Stimulated activated CD4-positive, alpha-beta T cell treated with anti-CD3 and anti-CD28 coated beads, Interleukin-4, amount 100 ng/mL, for 48 hours (primary cell): Measurements from ENCODE around the gene CRYGC.
"Not testable (repeated sequence)": the region's sequence is repeated elsewhere in the genome, so short reads cannot be mapped to it uniquely, and the experiment has no call there.

Experiments
- DNase-seq, 2 donors: peaks; one replicate each; pipeline ENCODE4 v3.0.0-alpha.2; 2020; ENCODE audit warnings: low read depth in 2 of 2

The CRYGC gene

GRCh38 chr2:208129744-208130711, at the start of gene CRYGC:
Gene CRYGC (minus strand): TSS chr2:208129828. CDS start chr2:208129792, 36 bp downstream.
- DNase-seq = no peak

GRCh38 chr2:208179028-208179609, 49.5 kb upstream of the CRYGC start:
- no peak for DNase-seq

GRCh38 chr2:208175840-208176153, 46.2 kb upstream of the CRYGC start:
- DNase-seq = no peak

- DNase-seq = peak; percentile 32 to 44
These were observed 45.6 kb upstream of the CRYGC start for GRCh38 chr2:208175069-208175839.

- no peak for DNase-seq
These were observed 44.5 kb upstream of the CRYGC start for GRCh38 chr2:208174144-208174543.

- no peak for DNase-seq
These were observed 42.5 kb upstream of the CRYGC start for GRCh38 chr2:208172125-208172524.

GRCh38 chr2:208164951-208165755, 35.5 kb upstream of the CRYGC start:
- DNase-seq = no peak

GRCh38 chr2:208163489-208163888, 33.9 kb upstream of the CRYGC start, which contains the start of gene CRYGA:
Gene CRYGA (minus strand): TSS chr2:208163589. CDS start chr2:208163556, 33 bp downstream.
- DNase-seq = no peak

GRCh38 chr2:208156439-208156838, 26.8 kb upstream of the CRYGC start:
- DNase-seq = no peak

GRCh38 chr2:208153156-208153555, 23.5 kb upstream of the CRYGC start:
- no peak for DNase-seq

- no peak for DNase-seq
These were observed 21.3 kb upstream of the CRYGC start for GRCh38 chr2:208150956-208151355.

- no peak for DNase-seq
These were observed 20.5 kb upstream of the CRYGC start for GRCh38 chr2:208150094-208150493.

- no peak for DNase-seq
These were observed 19.2 kb upstream of the CRYGC start for GRCh38 chr2:208148803-208149202.

GRCh38 chr2:208147759-208148158, 18.1 kb upstream of the CRYGC start:
- no peak for DNase-seq

GRCh38 chr2:208147008-208147407, 17.4 kb upstream of the CRYGC start:
- DNase-seq = no peak

GRCh38 chr2:208146006-208146405, 16.4 kb upstream of the CRYGC start, which contains the start of gene CRYGB:
Gene CRYGB (minus strand): TSS chr2:208146158. CDS start chr2:208146120, 38 bp downstream.
- DNase-seq = no peak

- DNase-seq = no peak
These were observed 13.5 kb upstream of the CRYGC start for GRCh38 chr2:208142925-208143799.

GRCh38 chr2:208142240-208142924, 12.8 kb upstream of the CRYGC start:
- DNase-seq = no peak

GRCh38 chr2:208139447-208139846, 9.8 kb upstream of the CRYGC start:
- no peak for DNase-seq

GRCh38 chr2:208138334-208138733, 8.7 kb upstream of the CRYGC start:
- DNase-seq = not testable (repeated sequence)
